Hepatocyte (in vitro differentiated cells): ENCODE data around the gene SYNGR4.

Experiments
- EZH2 ChIP-seq: fragments of 200-600 bp; sonication (generic); IDR thresholded peaks from 2 replicates; pipeline ENCODE4 v1.6.1; 2016; ENCODE audit warnings: antibody characterized with exemption, mild to moderate bottlenecking, borderline replicate concordance
- EZH2phosphoT487 ChIP-seq: fragments of 200-600 bp; sonication (generic); IDR thresholded peaks from one replicate; pipeline ENCODE4 v1.6.1; 2018; ENCODE audit warnings: antibody characterized with exemption, mild to moderate bottlenecking, low read depth, moderate library complexity; ENCODE audit not compliant: unreplicated experiment, severe bottlenecking
- TF ChIP-seq, protein P1 (sequence below): fragments of 200-600 bp; sonication (generic); IDR thresholded peaks from 2 replicates; pipeline ENCODE4 v1.5.1; 2016; ENCODE audit warnings: antibody characterized with exemption, mild to moderate bottlenecking; ENCODE audit not compliant: poor library complexity

DNA sequence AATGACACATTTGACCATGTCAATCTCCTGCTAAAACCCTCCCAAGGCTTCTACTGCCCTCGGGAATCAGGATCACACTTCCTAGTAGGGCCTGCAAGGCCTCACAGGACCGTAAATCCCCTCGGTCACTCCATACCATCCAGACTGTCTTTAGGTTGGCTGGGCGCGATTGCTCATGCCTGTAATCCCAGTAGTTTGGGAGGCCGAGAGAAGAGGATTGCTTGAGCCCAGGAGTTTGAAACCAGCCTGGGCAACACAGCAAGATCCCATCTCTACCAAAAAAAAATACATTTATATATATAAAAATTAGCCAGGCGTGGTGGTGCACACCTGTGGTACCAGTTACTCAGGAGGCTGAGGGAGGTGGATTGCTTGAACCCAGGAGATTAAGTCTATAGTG lies 15.4 kb upstream of the SYNGR4 start:
- TF ChIP-seq, protein P1, sequence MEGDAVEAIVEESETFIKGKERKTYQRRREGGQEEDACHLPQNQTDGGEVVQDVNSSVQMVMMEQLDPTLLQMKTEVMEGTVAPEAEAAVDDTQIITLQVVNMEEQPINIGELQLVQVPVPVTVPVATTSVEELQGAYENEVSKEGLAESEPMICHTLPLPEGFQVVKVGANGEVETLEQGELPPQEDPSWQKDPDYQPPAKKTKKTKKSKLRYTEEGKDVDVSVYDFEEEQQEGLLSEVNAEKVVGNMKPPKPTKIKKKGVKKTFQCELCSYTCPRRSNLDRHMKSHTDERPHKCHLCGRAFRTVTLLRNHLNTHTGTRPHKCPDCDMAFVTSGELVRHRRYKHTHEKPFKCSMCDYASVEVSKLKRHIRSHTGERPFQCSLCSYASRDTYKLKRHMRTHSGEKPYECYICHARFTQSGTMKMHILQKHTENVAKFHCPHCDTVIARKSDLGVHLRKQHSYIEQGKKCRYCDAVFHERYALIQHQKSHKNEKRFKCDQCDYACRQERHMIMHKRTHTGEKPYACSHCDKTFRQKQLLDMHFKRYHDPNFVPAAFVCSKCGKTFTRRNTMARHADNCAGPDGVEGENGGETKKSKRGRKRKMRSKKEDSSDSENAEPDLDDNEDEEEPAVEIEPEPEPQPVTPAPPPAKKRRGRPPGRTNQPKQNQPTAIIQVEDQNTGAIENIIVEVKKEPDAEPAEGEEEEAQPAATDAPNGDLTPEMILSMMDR = no peak
- no peak for TF ChIP-seq EZH2phosphoT487
- no peak for TF ChIP-seq EZH2
